Neural cell (in vitro differentiated cells): ENCODE results near the gene GRK4.

Source experiments
- CTCF ChIP-seq: fragments of 450-650 bp; IDR thresholded peaks from 2 replicates; pipeline ENCODE4 v1.5.1; 2014; ENCODE audit warnings: antibody characterized with exemption, mild to moderate bottlenecking, moderate library complexity; ENCODE audit not compliant: poor library complexity, severe bottlenecking
- EP300 ChIP-seq: fragments of 450-650 bp; conservative IDR thresholded peaks from 2 replicates; pipeline ENCODE4 v1.6.1; 2014; ENCODE audit warnings: antibody characterized with exemption, mild to moderate bottlenecking, moderate library complexity; ENCODE audit not compliant: poor library complexity, severe bottlenecking
- EZH2 ChIP-seq: fragments of 200-600, 300-800 bp; shearing (Covaris generic), sonication (generic); IDR thresholded peaks from 2 replicates; pipeline ENCODE4 v1.6.1; 2014; ENCODE audit warnings: antibody characterized with exemption, low read length, borderline replicate concordance, mild to moderate bottlenecking; ENCODE audit not compliant: insufficient read depth, poor library complexity, severe bottlenecking

DNA sequence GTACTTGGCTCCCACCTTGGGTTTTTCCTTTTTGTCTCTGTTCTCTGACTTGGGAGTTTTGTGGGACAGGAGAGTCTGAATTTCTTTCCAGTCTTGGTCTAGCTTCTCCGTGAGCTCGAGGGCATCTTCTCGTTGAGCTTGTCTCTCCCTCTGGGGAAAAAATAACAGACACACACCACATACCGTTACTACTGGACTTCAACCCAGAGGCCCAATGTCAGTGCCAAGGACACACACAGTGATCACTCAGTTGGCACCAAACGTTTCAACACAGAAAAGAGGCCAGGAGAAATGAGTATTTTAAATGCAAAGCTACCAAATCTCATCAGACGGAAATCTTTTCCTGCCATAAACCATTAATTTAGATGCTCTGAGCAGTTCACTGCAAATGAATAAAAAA is 9.9 kb upstream of the GRK4 start:
- no peak for TF ChIP-seq CTCF
- no peak for TF ChIP-seq EP300
- no peak for TF ChIP-seq EZH2
